GM10266 (cell line): ENCODE data around the gene EVI5L.

Experiments
- DNase-seq: peaks from one replicate; pipeline ENCODE4 v3.0.0; 2012; ENCODE audit errors: extremely low spot score
- CTCF ChIP-seq: IDR thresholded peaks from 2 replicates; pipeline ENCODE4 v1.5.1; 2012; ENCODE audit warnings: mild to moderate bottlenecking, low read depth; ENCODE audit not compliant: control insufficient read depth, insufficient read depth; ENCODE audit errors: missing control alignments

EVI5L gene

DNA sequence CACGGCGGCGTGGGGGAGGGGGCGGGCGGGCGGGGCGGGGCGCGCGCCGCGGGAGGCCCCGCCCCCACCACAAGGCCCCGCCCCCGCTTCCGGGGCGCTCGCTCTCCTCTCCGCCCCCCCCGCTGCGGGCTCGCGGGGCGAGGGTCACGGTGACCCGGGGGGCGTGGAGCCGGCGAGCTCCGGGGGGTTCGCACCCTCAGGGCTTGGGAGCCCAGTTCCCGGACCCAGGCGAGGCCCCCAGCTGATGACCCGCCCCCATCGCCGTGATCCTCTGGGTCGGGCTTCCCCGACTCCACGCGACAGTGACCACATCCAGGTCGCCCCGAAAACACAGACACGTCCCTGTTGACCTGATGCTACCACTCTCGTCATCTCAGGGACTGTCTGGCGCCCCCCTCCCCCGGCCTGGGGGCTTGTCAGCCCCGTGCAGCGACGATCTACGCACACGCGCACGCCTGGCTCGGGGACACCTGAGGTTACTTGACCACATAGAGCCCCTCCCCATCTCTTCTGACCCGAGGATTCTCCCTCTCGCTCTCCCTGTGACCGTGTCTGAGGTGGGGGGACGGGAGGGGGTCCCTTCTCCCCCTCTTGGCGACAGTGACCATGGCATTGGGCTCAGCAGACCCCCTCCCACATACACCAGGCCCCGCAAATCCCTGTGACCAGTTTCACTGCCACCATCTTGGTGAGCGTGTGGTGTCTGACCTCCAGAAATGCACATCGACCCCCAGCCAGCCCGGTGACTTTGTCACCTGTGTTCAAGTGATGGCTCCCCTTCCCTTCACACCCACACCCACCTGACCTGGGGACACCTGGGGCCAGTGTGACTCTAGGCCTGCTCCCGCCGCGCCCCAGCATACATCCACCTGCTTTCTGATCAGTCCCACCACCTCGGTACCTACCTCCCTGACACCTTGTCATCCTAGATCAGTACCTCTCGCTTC lies 74.3 kb downstream of the EVI5L start:
- peak; percentile 89 for DNase-seq
- TF ChIP-seq CTCF: no peak

GRCh38 chr19:7905268-7905667 lies 75.2 kb downstream of the EVI5L start:
- TF ChIP-seq CTCF: no peak
- no peak for DNase-seq

DNA sequence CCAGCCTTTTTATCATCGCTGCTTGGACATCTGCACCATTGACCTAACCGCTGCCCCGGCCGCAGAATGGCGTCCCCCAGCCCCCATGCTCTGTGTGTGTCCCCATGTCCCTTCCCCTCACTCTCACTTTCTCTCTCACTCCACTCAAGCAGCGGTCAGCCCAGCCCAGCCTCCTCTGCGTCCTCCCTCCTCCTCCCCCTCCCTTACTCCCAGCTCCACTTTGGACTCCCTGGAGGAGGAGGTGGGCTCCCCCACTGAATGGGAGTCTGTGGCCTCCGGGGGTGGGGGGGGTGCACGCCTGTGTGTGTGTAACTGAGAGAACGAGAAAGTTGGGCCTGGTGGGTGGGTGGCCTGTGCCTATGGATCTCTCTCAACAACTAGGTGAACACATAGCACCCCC lies 75.8 kb downstream of the EVI5L start:
- no peak for TF ChIP-seq CTCF
- no peak for DNase-seq

DNA sequence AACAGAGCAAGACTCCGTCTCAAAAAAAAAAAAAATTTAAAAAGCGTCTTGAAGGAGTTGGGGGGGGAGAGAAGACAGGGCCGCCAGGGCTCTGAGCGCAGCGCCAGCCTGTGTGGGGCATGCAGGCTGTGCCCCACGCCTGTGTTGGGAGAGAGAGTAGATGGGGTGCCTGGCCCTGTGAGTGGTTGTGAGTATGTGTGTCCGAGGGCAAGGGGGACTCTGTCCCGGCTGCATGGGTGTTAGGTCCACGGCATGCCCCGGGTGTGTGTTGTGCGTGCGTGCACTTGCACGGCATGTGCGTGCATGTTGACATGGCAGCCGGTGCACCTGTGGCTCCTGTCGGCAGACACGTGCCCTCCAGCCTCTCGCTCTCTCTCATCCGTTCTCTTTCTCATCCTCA lies 77.1 kb downstream of the EVI5L start:
- TF ChIP-seq CTCF: no peak
- no peak for DNase-seq

GRCh38 chr19:7907544-7907943 lies 77.5 kb downstream of the EVI5L start:
- DNase-seq: no peak
- TF ChIP-seq CTCF: no peak

DNA sequence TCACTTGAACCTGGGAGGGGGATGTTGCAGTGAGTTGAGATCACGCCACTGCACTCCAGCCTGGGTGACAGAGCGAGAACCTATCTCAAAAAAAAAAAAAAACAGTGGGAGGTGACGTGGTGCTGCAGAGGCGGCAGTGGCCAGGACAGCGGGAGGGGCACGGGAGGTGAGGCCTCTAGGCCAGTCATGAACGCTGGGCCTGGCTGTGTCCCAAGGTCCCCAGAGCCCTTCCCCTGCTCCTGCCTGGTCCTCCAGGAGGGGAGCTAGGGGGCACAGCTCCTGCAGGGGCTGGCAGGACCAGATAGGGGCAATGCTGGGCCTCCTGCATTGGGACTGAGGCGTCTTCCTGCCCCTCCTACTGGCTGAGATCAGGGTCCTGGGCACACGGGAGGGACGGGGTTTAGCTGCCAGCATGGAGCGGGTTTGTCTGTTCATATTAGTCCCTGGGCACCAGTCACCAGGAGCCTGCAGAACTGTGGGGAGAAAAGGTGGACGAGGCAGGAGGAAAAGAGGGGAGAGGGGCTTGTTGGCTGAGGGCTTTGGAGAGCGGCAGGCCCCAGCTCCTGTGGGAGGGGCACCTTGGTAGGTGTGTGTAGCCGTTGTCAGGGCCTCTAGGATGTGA lies 78.2 kb downstream of the EVI5L start:
- DNase-seq: no peak
- no peak for TF ChIP-seq CTCF
